Smooth muscle cell (in vitro differentiated cells): ENCODE results near the gene SYF2. TPM values are rescaled to one million over a fixed set of nuclear protein-coding genes. Genes with fewer than 3 reads are reported as not detected.
"Not testable (repeated sequence)": the region's sequence is repeated elsewhere in the genome, so short reads cannot be mapped to it uniquely, and the experiment has no call there.

Experiments used
- DNase-seq: peaks from one replicate; lab custom pipeline; 2025; ENCODE audit not compliant: unreplicated experiment; lab: John Stamatoyannopoulos, UW
- H2AFZ ChIP-seq: fragments of 200-600 bp; sonication (generic); 2 replicates; pipeline ENCODE4 v1.6.0; 2016; ENCODE audit warnings: antibody characterized with exemption, low read depth, mild to moderate bottlenecking
- H3F3A ChIP-seq: fragments of 200-600 bp; sonication (generic); 2 replicates; pipeline ENCODE4 v1.6.0; 2017; ENCODE audit warnings: antibody characterized with exemption, low read depth
- H3K27ac ChIP-seq: fragments of 200-600 bp; sonication (generic); 2 replicates; pipeline ENCODE4 v1.5.1; 2016; ENCODE audit warnings: low read depth, mild to moderate bottlenecking
- H3K27me3 ChIP-seq: fragments of 200-600 bp; sonication (generic); 2 replicates; pipeline ENCODE4 v1.6.1; 2016; ENCODE audit warnings: low read depth, mild to moderate bottlenecking
- H3K36me3 ChIP-seq: fragments of 200-600 bp; sonication (generic); 2 replicates; pipeline ENCODE4 v1.5.1; 2016; ENCODE audit warnings: low read depth
- H3K4me1 ChIP-seq: fragments of 200-600 bp; sonication (generic); 2 replicates; pipeline ENCODE4 v1.5.1; 2016; ENCODE audit warnings: low read depth
- H3K4me2 ChIP-seq: fragments of 200-600 bp; sonication (generic); 2 replicates; pipeline ENCODE4 v1.6.0; 2016; ENCODE audit warnings: mild to moderate bottlenecking
- H3K4me3 ChIP-seq: fragments of 200-600 bp; sonication (generic); 2 replicates; pipeline ENCODE4 v1.5.1; 2016; ENCODE audit warnings: mild to moderate bottlenecking
- H3K79me2 ChIP-seq: fragments of 200-600 bp; sonication (generic); 2 replicates; pipeline ENCODE4 v1.6.0; 2016; ENCODE audit warnings: low read depth, mild to moderate bottlenecking
- H3K9ac ChIP-seq: fragments of 200-600 bp; sonication (generic); 2 replicates; pipeline ENCODE4 v1.6.0; 2016; ENCODE audit warnings: low read depth
- H3K9me3 ChIP-seq: fragments of 200-600 bp; sonication (generic); replicated peaks from 2 replicates; pipeline ENCODE4 v1.5.1; 2016; ENCODE audit warnings: low read depth
- H4K20me1 ChIP-seq: fragments of 200-600 bp; sonication (generic); 2 replicates; pipeline ENCODE4 v1.6.0; 2016; ENCODE audit warnings: low read depth
- CTCF ChIP-seq: fragments of 200-600 bp; sonication (generic); IDR thresholded peaks from 2 replicates; pipeline ENCODE4 v1.5.1; 2017; ENCODE audit warnings: borderline replicate concordance, mild to moderate bottlenecking, antibody characterized with exemption; ENCODE audit not compliant: insufficient read depth, poor library complexity, severe bottlenecking
- WGBS: methylation state at CpG from one replicate; pipeline ENCODE4 v1.1.7; 2016; ENCODE audit warnings: low lambda C conversion rate; 5-methylcytosine and 5-hydroxymethylcytosine counted together
- polyA plus RNA-seq: library from polyadenylated mRNA; unstranded; fragments of >200 nt; fragmentation: Nextera tagmentation; extraction: Ambion mirVana; gene quantifications from 2 replicates; pipeline ENCODE4 v1.2.1, GENCODE V29; 2016
- total RNA-seq: library from RNA; depleted of rRNA; stranded (reverse); fragments of >200 nt; gene quantifications from 2 replicates; pipeline ENCODE4 v1.2.3, GENCODE V29; 2014

Gene SYF2
- total RNA-seq, result 57.2 and 61.1 TPM in 2 replicates
- polyA plus RNA-seq, result 28.1 and 33.9 TPM in 2 replicates

GRCh38 chr1:25232027-25232865 is at the start of gene SYF2:
TSS of gene SYF2 (minus strand) at chr1:25232502. CDS start at chr1:25232467, 35 bp downstream.
- H4K20me1 ChIP-seq, result no peaks in the 10 kb centered on the region
- H3K36me3 ChIP-seq, result peaks cover 6% of the 10 kb centered on the region
- TF ChIP-seq CTCF, result no peak
- no peaks in the 10 kb centered on the region for H3K27me3 ChIP-seq
- H3K27ac ChIP-seq, result peak within 1 kb of the TSS; percentile 90
- peak within 1 kb of the TSS; percentile 97 for H3K4me3 ChIP-seq
- H3K9me3 ChIP-seq, result no peaks in the 10 kb centered on the region
- H3K4me1 ChIP-seq, result peaks cover 11% of the 10 kb centered on the region
- H3K4me2 ChIP-seq, result peak within 1 kb of the TSS; percentile 96
- H3K9ac ChIP-seq, result peak within 1 kb of the TSS; percentile 95
- H2AFZ ChIP-seq, result peak within 1 kb of the TSS; percentile 95
- DNase-seq, result peak; percentile 56
- H3F3A ChIP-seq, result peaks cover 21% of the 10 kb centered on the region
- H3K79me2 ChIP-seq, result peaks cover 31% of the 10 kb centered on the region
- under 1% methylated on average over 54 of the region's 54 CpGs for WGBS

GRCh38 chr1:25279693-25280111 is 47.4 kb upstream of the SYF2 start:
- not testable (repeated sequence) for H3K79me2 ChIP-seq, H3K9me3 ChIP-seq, H3K4me1 ChIP-seq, H4K20me1 ChIP-seq, H3K9ac ChIP-seq, H3F3A ChIP-seq, H3K36me3 ChIP-seq, H2AFZ ChIP-seq, DNase-seq, H3K27me3 ChIP-seq, H3K27ac ChIP-seq, H3K4me3 ChIP-seq, H3K4me2 ChIP-seq
- 95% methylated on average over 4 of the region's 5 CpGs for WGBS

GRCh38 chr1:25278790-25279189 is 46.5 kb upstream of the SYF2 start:
- not testable (repeated sequence) for H3K27me3 ChIP-seq, H3K27ac ChIP-seq, H3K4me1 ChIP-seq, H3F3A ChIP-seq, H3K4me2 ChIP-seq, H4K20me1 ChIP-seq, H3K36me3 ChIP-seq, H3K9me3 ChIP-seq, H3K9ac ChIP-seq, DNase-seq, H2AFZ ChIP-seq, H3K79me2 ChIP-seq, H3K4me3 ChIP-seq
- 80% methylated on average over 4 of the region's 8 CpGs for WGBS

DNA sequence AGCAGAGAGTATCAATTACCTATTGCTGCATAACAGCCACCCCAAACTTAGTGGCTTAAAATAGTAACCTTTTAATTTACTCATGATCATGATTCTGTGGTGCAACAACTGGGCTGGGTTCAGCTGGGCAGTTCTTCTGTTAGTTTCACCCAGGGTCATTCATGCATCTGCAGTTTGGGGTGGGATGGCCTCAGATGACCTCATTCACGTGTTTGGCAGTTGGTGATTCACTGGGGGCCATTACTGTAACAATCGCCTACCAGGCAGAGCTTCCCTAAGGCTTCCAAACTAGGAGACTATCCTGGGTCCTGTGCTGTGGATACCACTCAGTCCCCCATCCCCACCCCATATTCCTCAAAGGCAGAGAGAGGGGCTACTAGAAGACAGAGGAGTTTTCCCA is 46.1 kb upstream of the SYF2 start:
- 60% methylated on average over 1 of the region's 2 CpGs for WGBS
- H2AFZ ChIP-seq, H3K4me1 ChIP-seq, H3K9me3 ChIP-seq, H4K20me1 ChIP-seq, H3K79me2 ChIP-seq, H3K27ac ChIP-seq, DNase-seq, H3F3A ChIP-seq, H3K4me2 ChIP-seq, H3K27me3 ChIP-seq, H3K9ac ChIP-seq, H3K4me3 ChIP-seq, H3K36me3 ChIP-seq: not testable (repeated sequence)

DNA sequence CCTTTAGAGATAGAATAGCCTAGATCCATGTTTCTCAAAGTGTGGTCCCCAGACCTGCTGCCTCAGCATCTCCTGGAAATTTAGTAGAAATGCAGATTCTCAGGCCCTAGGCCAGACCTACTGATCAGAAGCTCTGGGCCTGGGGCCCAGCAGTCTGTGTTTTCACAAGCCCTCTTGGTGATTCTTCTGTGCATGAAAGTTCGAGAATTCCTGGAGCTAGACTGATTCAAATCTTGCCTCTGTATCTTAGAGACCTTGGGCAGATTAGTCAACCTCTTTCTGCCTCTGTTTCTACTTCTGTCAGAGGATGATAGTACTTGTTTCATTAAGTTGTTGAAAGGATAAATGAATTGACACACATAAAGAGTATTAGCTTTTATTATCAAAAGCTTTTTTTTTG is 45.0 kb upstream of the SYF2 start:
- not testable (repeated sequence) for H3K4me2 ChIP-seq, H3K36me3 ChIP-seq, H4K20me1 ChIP-seq, H3K4me3 ChIP-seq, H3K79me2 ChIP-seq, H3F3A ChIP-seq, H3K4me1 ChIP-seq, DNase-seq, H2AFZ ChIP-seq, H3K9ac ChIP-seq, H3K27ac ChIP-seq, H3K27me3 ChIP-seq, H3K9me3 ChIP-seq
- WGBS, result 100% methylated on average over 1 of the region's 1 CpG

DNA sequence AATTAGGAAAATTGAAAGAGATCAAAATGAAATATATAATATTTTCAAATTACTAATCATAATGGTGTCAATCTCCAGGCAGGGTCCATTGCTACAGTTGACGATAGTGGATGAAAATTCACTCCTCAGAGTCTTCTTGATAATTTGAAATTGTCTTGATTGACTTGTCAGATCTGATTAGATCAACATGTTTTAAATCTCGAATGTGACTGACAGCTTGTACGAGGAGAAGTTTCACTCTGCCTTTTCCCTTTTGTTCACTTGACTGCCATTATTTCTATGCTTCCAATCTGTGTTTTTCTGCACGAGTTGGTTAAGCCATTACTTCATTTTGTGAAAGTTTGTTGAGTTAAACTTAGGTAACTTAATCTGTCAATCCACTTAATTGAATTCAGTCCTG is 43.3 kb upstream of the SYF2 start:
- H3K36me3 ChIP-seq, H3K9me3 ChIP-seq, H3K27me3 ChIP-seq, H2AFZ ChIP-seq, H3K4me1 ChIP-seq, H4K20me1 ChIP-seq, H3K4me3 ChIP-seq, H3F3A ChIP-seq, H3K4me2 ChIP-seq, H3K79me2 ChIP-seq, H3K27ac ChIP-seq, H3K9ac ChIP-seq, DNase-seq: not testable (repeated sequence)
- WGBS, result 93% methylated on average over 4 of the region's 4 CpGs

- not testable (repeated sequence) for H4K20me1 ChIP-seq, H3K27me3 ChIP-seq, H3K27ac ChIP-seq, H3K79me2 ChIP-seq, H3K9ac ChIP-seq, H3K4me1 ChIP-seq, H3K9me3 ChIP-seq, H3K4me3 ChIP-seq, H3F3A ChIP-seq, H3K4me2 ChIP-seq, H3K36me3 ChIP-seq, H2AFZ ChIP-seq, DNase-seq
- WGBS, result 84% methylated on average over 6 of the region's 8 CpGs
These were observed 39.9 kb upstream of the SYF2 start, which contains the start of gene RHD for GRCh38 chr1:25272238-25272637. TSS of gene RHD (plus strand) at chr1:25272509. CDS start at chr1:25272548, 39 bp downstream.
